ENCODE measurements around the gene ARHGEF11.
"Not testable (repeated sequence)": the region's sequence is repeated elsewhere in the genome, so short reads cannot be mapped to it uniquely, and the experiment has no call there.

Gene ARHGEF11

GRCh38 chr1:157086299-157086698 is 40.8 kb upstream of the ARHGEF11 start:
- Histone ChIP-seq H3K9ac (ENCODE audit: low read depth, low read length) (no peak overlapping the region), H3K36me3 (ENCODE audit: control insufficient read depth, insufficient read depth, low read length) (no peaks in the 10 kb centered on the region), H3K27ac (ENCODE audit: low read depth, low read length) (no peak overlapping the region), H3K4me1 (ENCODE audit: control insufficient read depth, insufficient read depth, low read length) (peaks cover 19% of the 10 kb centered on the region), H3K27me3 (ENCODE audit: control insufficient read depth, insufficient read depth, low read length) (no peaks in the 10 kb centered on the region), H3K9me3 (ENCODE audit: control insufficient read depth, insufficient read depth, low read length) (no peaks in the 10 kb centered on the region), H3K4me3 (ENCODE audit: low read depth, low read length) (no peak overlapping the region)

- Histone ChIP-seq H3K4me3 (ENCODE audit: low read depth, low read length) (no peak overlapping the region), H3K27me3 (ENCODE audit: control insufficient read depth, insufficient read depth, low read length) (no peaks in the 10 kb centered on the region), H3K36me3 (ENCODE audit: control insufficient read depth, insufficient read depth, low read length) (no peaks in the 10 kb centered on the region), H3K9ac (ENCODE audit: low read depth, low read length) (no peak overlapping the region), H3K9me3 (ENCODE audit: control insufficient read depth, insufficient read depth, low read length) (no peaks in the 10 kb centered on the region), H3K4me1 (ENCODE audit: control insufficient read depth, insufficient read depth, low read length) (peaks cover 17% of the 10 kb centered on the region), H3K27ac (ENCODE audit: low read depth, low read length) (no peak overlapping the region)
Observed at GRCh38 chr1:157085421-157085820, 39.9 kb upstream of the ARHGEF11 start.

GRCh38 chr1:157084720-157085119 is 39.2 kb upstream of the ARHGEF11 start:
- no peaks in the 10 kb centered on the region for H3K27me3 ChIP-seq (ENCODE audit: control insufficient read depth, insufficient read depth, low read length)
- H3K27ac ChIP-seq (ENCODE audit: low read depth, low read length) = no peak overlapping the region
- no peak overlapping the region for H3K4me3 ChIP-seq (ENCODE audit: low read depth, low read length)
- H3K9me3 ChIP-seq (ENCODE audit: control insufficient read depth, insufficient read depth, low read length) = no peaks in the 10 kb centered on the region
- peaks cover 15% of the 10 kb centered on the region for H3K4me1 ChIP-seq (ENCODE audit: control insufficient read depth, insufficient read depth, low read length)
- no peak overlapping the region for H3K9ac ChIP-seq (ENCODE audit: low read depth, low read length)
- H3K36me3 ChIP-seq (ENCODE audit: control insufficient read depth, insufficient read depth, low read length) = no peaks in the 10 kb centered on the region

- H3K4me3 ChIP-seq (ENCODE audit: low read depth, low read length) = no peak overlapping the region
- H3K27ac ChIP-seq (ENCODE audit: low read depth, low read length) = peak overlapping the region; percentile 21
- peaks cover 12% of the 10 kb centered on the region for H3K4me1 ChIP-seq (ENCODE audit: control insufficient read depth, insufficient read depth, low read length)
- no peaks in the 10 kb centered on the region for H3K36me3 ChIP-seq (ENCODE audit: control insufficient read depth, insufficient read depth, low read length)
- H3K27me3 ChIP-seq (ENCODE audit: control insufficient read depth, insufficient read depth, low read length) = no peaks in the 10 kb centered on the region
- no peak overlapping the region for H3K9ac ChIP-seq (ENCODE audit: low read depth, low read length)
- no peaks in the 10 kb centered on the region for H3K9me3 ChIP-seq (ENCODE audit: control insufficient read depth, insufficient read depth, low read length)
Observed at GRCh38 chr1:157081707-157082106, 36.2 kb upstream of the ARHGEF11 start.

GRCh38 chr1:157080714-157081113 is 35.2 kb upstream of the ARHGEF11 start:
- no peak overlapping the region for H3K9ac ChIP-seq (ENCODE audit: low read depth, low read length)
- H3K27ac ChIP-seq (ENCODE audit: low read depth, low read length) = no peak overlapping the region
- H3K27me3 ChIP-seq (ENCODE audit: control insufficient read depth, insufficient read depth, low read length) = no peaks in the 10 kb centered on the region
- no peaks in the 10 kb centered on the region for H3K36me3 ChIP-seq (ENCODE audit: control insufficient read depth, insufficient read depth, low read length)
- no peaks in the 10 kb centered on the region for H3K9me3 ChIP-seq (ENCODE audit: control insufficient read depth, insufficient read depth, low read length)
- H3K4me3 ChIP-seq (ENCODE audit: low read depth, low read length) = no peak overlapping the region
- peaks cover 7% of the 10 kb centered on the region for H3K4me1 ChIP-seq (ENCODE audit: control insufficient read depth, insufficient read depth, low read length)

GRCh38 chr1:157077394-157077793 is 31.9 kb upstream of the ARHGEF11 start:
- H3K27me3 ChIP-seq (ENCODE audit: control insufficient read depth, insufficient read depth, low read length) = no peaks in the 10 kb centered on the region
- no peak overlapping the region for H3K9ac ChIP-seq (ENCODE audit: low read depth, low read length)
- H3K4me3 ChIP-seq (ENCODE audit: low read depth, low read length) = no peak overlapping the region
- no peaks in the 10 kb centered on the region for H3K36me3 ChIP-seq (ENCODE audit: control insufficient read depth, insufficient read depth, low read length)
- H3K9me3 ChIP-seq (ENCODE audit: control insufficient read depth, insufficient read depth, low read length) = no peaks in the 10 kb centered on the region
- no peak overlapping the region for H3K27ac ChIP-seq (ENCODE audit: low read depth, low read length)
- H3K4me1 ChIP-seq (ENCODE audit: control insufficient read depth, insufficient read depth, low read length) = peaks cover 7% of the 10 kb centered on the region

GRCh38 chr1:157073944-157074685 is 28.6 kb upstream of the ARHGEF11 start:
- Histone ChIP-seq H3K9me3 (ENCODE audit: control insufficient read depth, insufficient read depth, low read length) (no peaks in the 10 kb centered on the region), H3K4me3 (ENCODE audit: low read depth, low read length) (no peak overlapping the region)

GRCh38 chr1:157069601-157070000 is 24.1 kb upstream of the ARHGEF11 start:
- H3K4me3 ChIP-seq (ENCODE audit: low read depth, low read length) = no peak overlapping the region
- H3K4me1 ChIP-seq (ENCODE audit: control insufficient read depth, insufficient read depth, low read length) = peaks cover 8% of the 10 kb centered on the region; the same call in 1 of the 2 replicates
- peaks cover 4% of the 10 kb centered on the region; the same call in 1 of the 2 replicates for H3K27me3 ChIP-seq (ENCODE audit: control insufficient read depth, insufficient read depth, low read length)
- H3K9ac ChIP-seq (ENCODE audit: low read depth, low read length) = no peak overlapping the region
- no peaks in the 10 kb centered on the region for H3K9me3 ChIP-seq (ENCODE audit: control insufficient read depth, insufficient read depth, low read length)
- no peaks in the 10 kb centered on the region for H3K36me3 ChIP-seq (ENCODE audit: control insufficient read depth, insufficient read depth, low read length)
- H3K27ac ChIP-seq (ENCODE audit: low read depth, low read length) = peak overlapping the region; percentile 30

More at GRCh38 chr1:157073944-157074685, 28.6 kb upstream of the ARHGEF11 start:
- no peak overlapping the region for H3K9ac ChIP-seq (ENCODE audit: low read depth, low read length)
- H3K4me1 ChIP-seq (ENCODE audit: control insufficient read depth, insufficient read depth, low read length) = peaks cover 8% of the 10 kb centered on the region; the same call in 1 of the 2 replicates
- H3K36me3 ChIP-seq (ENCODE audit: control insufficient read depth, insufficient read depth, low read length) = no peaks in the 10 kb centered on the region
- peaks cover 4% of the 10 kb centered on the region; the same call in 1 of the 2 replicates for H3K27me3 ChIP-seq (ENCODE audit: control insufficient read depth, insufficient read depth, low read length)
- no peak overlapping the region for H3K27ac ChIP-seq (ENCODE audit: low read depth, low read length)

- not testable (repeated sequence) for H3K27me3 ChIP-seq (ENCODE audit: control insufficient read depth, insufficient read depth, low read length); H3K27ac ChIP-seq (ENCODE audit: low read depth, low read length); H3K4me1 ChIP-seq (ENCODE audit: control insufficient read depth, insufficient read depth, low read length); H3K9me3 ChIP-seq (ENCODE audit: control insufficient read depth, insufficient read depth, low read length); H3K4me3 ChIP-seq (ENCODE audit: low read depth, low read length); H3K9ac ChIP-seq (ENCODE audit: low read depth, low read length); H3K36me3 ChIP-seq (ENCODE audit: control insufficient read depth, insufficient read depth, low read length)
Observed at GRCh38 chr1:157059241-157059640, 13.7 kb upstream of the ARHGEF11 start.

GRCh38 chr1:157056269-157056668 is 10.7 kb upstream of the ARHGEF11 start:
- no peaks in the 10 kb centered on the region for H3K36me3 ChIP-seq (ENCODE audit: control insufficient read depth, insufficient read depth, low read length)
- no peaks in the 10 kb centered on the region for H3K27me3 ChIP-seq (ENCODE audit: control insufficient read depth, insufficient read depth, low read length)
- no peak overlapping the region for H3K9ac ChIP-seq (ENCODE audit: low read depth, low read length)
- no peaks in the 10 kb centered on the region for H3K4me1 ChIP-seq (ENCODE audit: control insufficient read depth, insufficient read depth, low read length)
- 0 out of 2 replicates have a peak, but pooled peaks cover 2% of the 10 kb centered on the region for H3K9me3 ChIP-seq (ENCODE audit: control insufficient read depth, insufficient read depth, low read length)
- H3K4me3 ChIP-seq (ENCODE audit: low read depth, low read length) = no peak overlapping the region
- H3K27ac ChIP-seq (ENCODE audit: low read depth, low read length) = no peak overlapping the region

- not testable (repeated sequence) for H3K27ac ChIP-seq (ENCODE audit: low read depth, low read length); H3K4me1 ChIP-seq (ENCODE audit: control insufficient read depth, insufficient read depth, low read length); H3K27me3 ChIP-seq (ENCODE audit: control insufficient read depth, insufficient read depth, low read length); H3K36me3 ChIP-seq (ENCODE audit: control insufficient read depth, insufficient read depth, low read length); H3K4me3 ChIP-seq (ENCODE audit: low read depth, low read length); H3K9me3 ChIP-seq (ENCODE audit: control insufficient read depth, insufficient read depth, low read length); H3K9ac ChIP-seq (ENCODE audit: low read depth, low read length)
Observed at GRCh38 chr1:157055729-157056128, 10.2 kb upstream of the ARHGEF11 start.
